ENCODE results near the gene ANO7.
"Not testable (repeated sequence)": the region's sequence is repeated elsewhere in the genome, so short reads cannot be mapped to it uniquely, and the experiment has no call there.

ANO7 gene

DNA sequence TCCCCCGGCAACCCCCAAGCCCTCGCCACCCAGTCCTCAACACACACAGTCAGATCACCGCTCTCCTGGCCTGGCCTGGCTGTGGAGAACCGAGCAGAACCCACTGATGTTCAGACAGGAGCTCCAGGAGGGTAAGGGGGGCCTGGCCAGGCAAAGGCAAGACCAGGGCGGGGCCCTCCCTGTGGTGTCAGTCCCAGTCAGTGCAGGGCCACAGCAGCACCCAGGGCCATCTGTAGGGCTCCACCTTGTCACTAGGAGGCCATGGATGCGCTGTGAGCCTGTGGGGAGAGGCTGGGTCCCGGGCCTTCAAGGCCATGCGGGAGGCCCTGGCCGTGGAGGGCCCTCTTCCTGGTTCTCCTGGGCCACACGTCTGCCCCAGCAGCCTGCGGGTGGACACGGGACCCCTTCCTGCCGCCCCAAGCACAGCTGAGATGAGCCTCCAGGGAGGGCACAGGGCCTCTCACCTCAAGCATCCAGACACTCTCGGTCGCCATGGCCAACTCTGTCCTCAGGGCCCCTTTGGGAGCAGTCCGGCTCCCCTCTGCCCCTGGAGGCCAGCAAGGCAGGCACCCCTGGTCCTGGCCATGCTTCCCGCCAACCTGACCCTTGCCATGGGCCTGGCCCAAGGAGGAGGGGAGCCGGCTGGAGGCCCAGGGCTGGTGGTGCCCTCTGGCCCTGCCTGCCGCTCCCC lies 2.0 kb downstream of the ANO7 start:
- no peaks in the 10 kb centered on the region for H3K27me3 Mint-ChIP-seq (ENCODE audit: low read depth)
- no peaks in the 10 kb centered on the region for H3K4me1 Mint-ChIP-seq
- TF ChIP-seq, protein P1, sequence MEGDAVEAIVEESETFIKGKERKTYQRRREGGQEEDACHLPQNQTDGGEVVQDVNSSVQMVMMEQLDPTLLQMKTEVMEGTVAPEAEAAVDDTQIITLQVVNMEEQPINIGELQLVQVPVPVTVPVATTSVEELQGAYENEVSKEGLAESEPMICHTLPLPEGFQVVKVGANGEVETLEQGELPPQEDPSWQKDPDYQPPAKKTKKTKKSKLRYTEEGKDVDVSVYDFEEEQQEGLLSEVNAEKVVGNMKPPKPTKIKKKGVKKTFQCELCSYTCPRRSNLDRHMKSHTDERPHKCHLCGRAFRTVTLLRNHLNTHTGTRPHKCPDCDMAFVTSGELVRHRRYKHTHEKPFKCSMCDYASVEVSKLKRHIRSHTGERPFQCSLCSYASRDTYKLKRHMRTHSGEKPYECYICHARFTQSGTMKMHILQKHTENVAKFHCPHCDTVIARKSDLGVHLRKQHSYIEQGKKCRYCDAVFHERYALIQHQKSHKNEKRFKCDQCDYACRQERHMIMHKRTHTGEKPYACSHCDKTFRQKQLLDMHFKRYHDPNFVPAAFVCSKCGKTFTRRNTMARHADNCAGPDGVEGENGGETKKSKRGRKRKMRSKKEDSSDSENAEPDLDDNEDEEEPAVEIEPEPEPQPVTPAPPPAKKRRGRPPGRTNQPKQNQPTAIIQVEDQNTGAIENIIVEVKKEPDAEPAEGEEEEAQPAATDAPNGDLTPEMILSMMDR (IDR thresholded peaks at IDR 0.05; ENCODE audit: unreplicated experiment in 3 of 3), result no peak
- no peak overlapping the region for H3K27ac Mint-ChIP-seq
- H3K4me3 Mint-ChIP-seq, result no peak overlapping the region
- no peaks in the 10 kb centered on the region for H3K9me3 Mint-ChIP-seq
- no peaks in the 10 kb centered on the region for H3K36me3 Mint-ChIP-seq (ENCODE audit: low read depth)

DNA sequence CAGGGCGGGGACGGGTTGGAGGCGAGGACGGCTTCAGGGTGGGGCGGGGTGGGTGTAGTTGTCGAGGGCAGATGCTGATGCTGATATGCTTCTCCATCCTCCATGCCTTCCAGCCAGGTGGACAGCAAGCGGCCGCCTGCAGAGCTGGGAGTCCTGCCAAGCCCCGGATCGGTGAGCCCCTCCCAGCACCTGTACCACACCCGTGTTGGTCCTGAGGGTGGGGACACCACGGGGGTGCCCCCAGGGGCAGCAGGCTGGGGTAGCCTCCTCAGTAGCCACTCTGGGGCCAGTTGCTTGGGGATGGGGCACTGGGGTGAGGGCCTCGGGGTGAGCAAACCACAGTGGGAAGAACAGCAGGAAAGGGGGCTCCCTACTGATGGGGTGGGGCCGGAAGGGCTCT lies 2.6 kb downstream of the ANO7 start:
- Mint-ChIP-seq H3K4me3 (no peak overlapping the region), H3K27me3 (ENCODE audit: low read depth) (no peaks in the 10 kb centered on the region), H3K36me3 (ENCODE audit: low read depth) (no peaks in the 10 kb centered on the region), H3K4me1 (no peaks in the 10 kb centered on the region), H3K9me3 (no peaks in the 10 kb centered on the region), H3K27ac (no peak overlapping the region)
- TF ChIP-seq, protein P1 (IDR thresholded peaks at IDR 0.05; ENCODE audit: unreplicated experiment in 3 of 3), result no peak

DNA sequence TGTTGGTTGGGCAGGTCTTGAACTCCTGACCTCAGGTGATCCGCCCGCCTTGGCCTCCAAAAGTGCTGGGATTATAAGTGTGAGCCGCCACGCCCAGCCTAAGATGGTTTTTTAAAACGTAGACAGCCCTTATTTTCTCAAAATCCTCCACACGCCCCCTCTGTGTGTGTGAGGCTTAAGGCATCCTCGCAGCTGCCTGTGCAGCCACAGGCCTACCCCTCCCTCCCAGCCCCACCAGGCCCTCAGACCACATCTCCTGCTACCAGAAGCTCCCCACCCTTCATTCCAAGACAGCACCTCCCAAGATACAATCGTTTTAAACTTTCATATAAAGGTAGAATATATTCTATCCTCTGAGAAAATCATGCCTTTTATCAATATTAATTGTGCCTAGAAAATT lies 4.8 kb downstream of the ANO7 start:
- Mint-ChIP-seq H3K4me3 (no peak overlapping the region), H3K27me3 (ENCODE audit: low read depth) (no peaks in the 10 kb centered on the region), H3K9me3 (no peaks in the 10 kb centered on the region), H3K36me3 (ENCODE audit: low read depth) (no peaks in the 10 kb centered on the region), H3K4me1 (no peaks in the 10 kb centered on the region), H3K27ac (no peak overlapping the region)
- TF ChIP-seq, protein P1 (IDR thresholded peaks at IDR 0.05; ENCODE audit: unreplicated experiment in 3 of 3), result no peak

DNA sequence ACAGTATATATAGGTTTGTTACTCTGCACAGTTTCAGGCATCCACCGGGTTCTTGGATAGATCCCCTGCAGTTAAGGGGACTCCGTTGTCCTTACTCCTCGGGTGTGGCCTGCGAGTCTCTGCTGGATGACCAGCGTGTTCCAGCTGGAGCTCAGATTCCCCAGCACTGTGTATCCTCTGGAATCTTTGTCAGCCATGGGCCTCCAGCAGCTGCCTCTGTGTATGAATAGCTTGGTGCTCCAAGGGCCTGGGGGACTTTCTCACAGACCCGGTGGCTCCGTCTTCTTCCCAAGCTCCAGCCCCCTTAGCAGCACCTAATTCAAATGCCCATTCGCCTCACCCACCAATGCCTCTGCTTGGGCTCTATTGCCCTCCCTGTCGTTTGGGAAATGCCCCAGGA lies 6.3 kb downstream of the ANO7 start:
- H3K9me3 Mint-ChIP-seq, result no peaks in the 10 kb centered on the region
- H3K4me3 Mint-ChIP-seq, result no peak overlapping the region
- peaks cover 5% of the 10 kb centered on the region for H3K4me1 Mint-ChIP-seq
- no peak overlapping the region for H3K27ac Mint-ChIP-seq
- no peaks in the 10 kb centered on the region for H3K36me3 Mint-ChIP-seq (ENCODE audit: low read depth)
- H3K27me3 Mint-ChIP-seq (ENCODE audit: low read depth), result no peaks in the 10 kb centered on the region
- TF ChIP-seq, protein P1 (IDR thresholded peaks at IDR 0.05; ENCODE audit: unreplicated experiment in 3 of 3), result no peak

DNA sequence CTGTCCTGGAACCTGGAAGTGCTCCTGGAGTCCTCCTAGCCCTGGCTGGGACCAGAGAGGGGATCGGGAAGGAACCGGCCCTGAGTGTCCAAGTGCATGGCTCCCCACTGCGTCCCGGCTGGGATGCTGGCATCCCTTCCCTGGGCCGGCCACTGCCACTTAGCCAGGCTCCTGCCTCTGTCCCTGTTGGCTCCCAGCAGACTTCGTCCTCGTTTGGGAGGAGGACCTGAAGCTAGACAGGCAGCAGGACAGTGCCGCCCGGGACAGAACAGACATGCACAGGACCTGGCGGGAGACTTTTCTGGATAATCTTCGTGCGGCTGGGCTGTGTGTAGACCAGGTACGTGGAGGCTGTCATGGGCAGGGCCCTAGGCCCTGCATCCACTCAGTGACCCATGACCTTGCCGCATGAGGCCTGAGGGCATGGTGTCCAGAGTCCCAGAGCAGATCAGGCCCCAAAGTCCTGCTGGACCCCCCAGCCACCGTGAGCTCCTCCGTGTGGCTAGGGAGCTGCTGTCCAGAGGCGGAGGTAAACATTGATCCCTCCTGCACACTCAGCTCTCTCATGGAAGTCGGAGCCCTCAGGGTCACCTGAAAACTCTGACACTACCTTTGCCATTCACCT lies 7.1 kb downstream of the ANO7 start:
- H3K27ac Mint-ChIP-seq, result no peak overlapping the region
- peaks cover 5% of the 10 kb centered on the region for H3K4me1 Mint-ChIP-seq
- no peak overlapping the region for H3K4me3 Mint-ChIP-seq
- no peaks in the 10 kb centered on the region for H3K27me3 Mint-ChIP-seq (ENCODE audit: low read depth)
- no peaks in the 10 kb centered on the region for H3K36me3 Mint-ChIP-seq (ENCODE audit: low read depth)
- H3K9me3 Mint-ChIP-seq, result no peaks in the 10 kb centered on the region
- TF ChIP-seq, protein P1 (IDR thresholded peaks at IDR 0.05; ENCODE audit: unreplicated experiment in 3 of 3), result no peak

DNA sequence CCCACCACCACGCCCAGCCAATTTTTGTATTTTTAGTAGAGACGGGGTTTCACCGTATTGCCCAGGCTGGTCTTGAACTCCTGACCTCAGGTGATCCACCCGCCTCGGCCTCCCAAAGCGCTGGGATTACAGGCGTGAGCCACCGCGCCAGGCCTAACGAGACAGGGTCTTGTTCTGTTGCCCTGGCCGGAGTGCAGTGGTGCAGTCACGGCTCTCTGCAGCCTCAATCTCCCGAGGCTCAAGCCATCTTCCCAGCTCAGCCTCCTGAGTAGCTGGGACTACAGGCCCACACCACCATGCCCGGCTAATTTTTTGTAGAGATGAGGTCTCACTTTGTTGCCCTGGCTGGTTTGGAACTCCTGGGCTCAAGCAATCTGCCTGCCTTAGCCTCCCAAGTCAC lies 8.8 kb downstream of the ANO7 start:
- not testable (repeated sequence) for H3K27ac Mint-ChIP-seq; H3K27me3 Mint-ChIP-seq (ENCODE audit: low read depth); H3K36me3 Mint-ChIP-seq (ENCODE audit: low read depth); H3K4me1 Mint-ChIP-seq; H3K9me3 Mint-ChIP-seq; H3K4me3 Mint-ChIP-seq

All from nephron (organoid).